Erythroblast (primary cell): Measurements from ENCODE around the gene CRY2.

Experiments
- DNase-seq, 2 experiments: peaks; one replicate each; lab custom pipeline; 2025; lab: John Stamatoyannopoulos, UW
- GATA1 ChIP-seq: IDR thresholded peaks from 2 replicates; pipeline ENCODE4 v1.6.1; 2011; ENCODE audit warnings: low read depth, mild to moderate bottlenecking, control low read depth, low read length, moderate library complexity
- POLR2A ChIP-seq: IDR thresholded peaks from 2 replicates; pipeline ENCODE4 v1.6.1; 2011; ENCODE audit warnings: mild to moderate bottlenecking, low read length

CRY2 gene

DNA sequence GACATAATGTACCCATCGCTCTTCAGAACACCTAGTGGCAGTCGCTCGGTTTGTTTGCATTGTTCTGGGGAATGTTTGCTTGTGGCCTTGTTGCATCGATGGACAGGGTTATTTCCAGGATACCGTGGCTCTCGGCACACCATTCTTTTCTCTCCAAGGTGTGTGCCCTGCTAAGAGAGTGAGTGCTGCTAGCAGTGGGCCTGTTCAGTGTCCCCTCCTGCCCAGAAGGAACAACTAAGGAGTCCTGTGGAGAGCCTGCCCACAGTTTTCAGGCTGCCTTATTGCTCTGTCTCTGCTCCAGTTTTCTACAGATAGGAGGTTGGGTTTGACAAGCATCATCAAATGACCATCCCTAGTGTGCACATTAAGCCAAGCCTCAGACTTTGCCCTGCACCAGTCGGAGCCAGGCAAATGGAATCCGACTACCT is 1.4 kb downstream of the CRY2 start:
- DNase-seq = no peak
- TF ChIP-seq GATA1 = no peak
- no peak for TF ChIP-seq POLR2A

DNA sequence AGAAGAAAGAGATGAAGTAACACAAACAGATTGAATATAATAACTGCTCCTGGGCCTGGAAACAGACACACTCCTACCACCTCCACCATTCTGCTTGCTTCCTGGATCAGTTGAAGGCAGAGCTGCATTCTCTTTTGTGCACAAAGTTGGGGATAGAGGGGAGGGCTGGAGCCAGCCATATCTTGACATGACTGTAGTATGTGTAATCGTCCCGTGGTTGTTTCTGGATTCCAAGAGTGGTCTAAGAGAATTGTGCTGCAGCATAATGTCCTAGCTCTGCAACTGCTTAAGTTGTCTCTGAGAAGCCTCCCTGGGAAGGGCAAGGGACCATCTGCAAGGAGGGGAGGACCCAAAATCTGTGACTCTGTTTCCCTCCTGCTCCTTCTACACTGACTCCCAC is 3.2 kb downstream of the CRY2 start:
- no peak for DNase-seq
- TF ChIP-seq POLR2A (no peak), GATA1 (no peak)

DNA sequence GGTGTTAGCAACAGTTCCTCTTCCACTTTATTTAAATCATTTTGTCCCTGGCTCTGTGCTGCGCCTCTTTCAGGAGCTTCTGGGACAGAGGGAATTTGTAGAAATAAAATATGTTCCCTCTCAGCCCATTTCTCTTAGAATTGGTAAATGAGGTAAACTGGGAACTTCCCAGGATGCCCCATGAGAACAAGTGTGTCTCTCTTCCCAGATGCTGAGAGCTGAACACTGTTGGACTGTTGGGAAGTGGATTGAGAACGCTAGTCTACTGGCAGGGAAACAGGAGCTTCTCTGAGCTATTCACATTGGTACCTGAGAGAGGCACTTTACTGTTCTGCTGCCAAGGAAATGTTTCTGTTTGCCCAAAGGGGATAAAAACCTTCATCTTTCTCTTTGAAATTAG is 4.0 kb downstream of the CRY2 start:
- no peak for DNase-seq
- TF ChIP-seq GATA1 (no peak), POLR2A (no peak)

- no peak for DNase-seq
These were observed 4.9 kb downstream of the CRY2 start for GRCh38 chr11:45852018-45852711.

DNA sequence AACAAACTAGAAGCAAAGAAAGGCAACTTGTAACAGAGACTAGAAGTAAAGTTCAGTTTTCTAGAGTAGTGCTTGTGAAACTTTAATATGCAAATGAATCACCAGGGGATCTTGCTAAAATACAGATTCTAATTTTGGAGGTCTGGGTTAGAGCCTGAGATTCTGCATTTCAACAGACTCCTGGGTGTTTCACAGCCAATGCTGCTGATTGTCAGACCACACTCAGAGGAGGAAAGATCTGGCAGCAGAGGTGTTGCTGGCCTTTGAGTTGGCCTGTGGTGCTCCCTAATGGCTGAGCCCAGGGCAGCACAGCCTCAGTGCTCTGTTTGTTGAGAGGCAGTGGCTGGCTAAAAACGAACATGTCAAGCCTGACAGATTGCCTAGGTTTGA is 5.4 kb downstream of the CRY2 start:
- TF ChIP-seq POLR2A (no peak), GATA1 (no peak)
- no peak for DNase-seq

More at GRCh38 chr11:45852018-45852711, 4.9 kb downstream of the CRY2 start:
- no peak for TF ChIP-seq GATA1
- TF ChIP-seq POLR2A = no peak

DNA sequence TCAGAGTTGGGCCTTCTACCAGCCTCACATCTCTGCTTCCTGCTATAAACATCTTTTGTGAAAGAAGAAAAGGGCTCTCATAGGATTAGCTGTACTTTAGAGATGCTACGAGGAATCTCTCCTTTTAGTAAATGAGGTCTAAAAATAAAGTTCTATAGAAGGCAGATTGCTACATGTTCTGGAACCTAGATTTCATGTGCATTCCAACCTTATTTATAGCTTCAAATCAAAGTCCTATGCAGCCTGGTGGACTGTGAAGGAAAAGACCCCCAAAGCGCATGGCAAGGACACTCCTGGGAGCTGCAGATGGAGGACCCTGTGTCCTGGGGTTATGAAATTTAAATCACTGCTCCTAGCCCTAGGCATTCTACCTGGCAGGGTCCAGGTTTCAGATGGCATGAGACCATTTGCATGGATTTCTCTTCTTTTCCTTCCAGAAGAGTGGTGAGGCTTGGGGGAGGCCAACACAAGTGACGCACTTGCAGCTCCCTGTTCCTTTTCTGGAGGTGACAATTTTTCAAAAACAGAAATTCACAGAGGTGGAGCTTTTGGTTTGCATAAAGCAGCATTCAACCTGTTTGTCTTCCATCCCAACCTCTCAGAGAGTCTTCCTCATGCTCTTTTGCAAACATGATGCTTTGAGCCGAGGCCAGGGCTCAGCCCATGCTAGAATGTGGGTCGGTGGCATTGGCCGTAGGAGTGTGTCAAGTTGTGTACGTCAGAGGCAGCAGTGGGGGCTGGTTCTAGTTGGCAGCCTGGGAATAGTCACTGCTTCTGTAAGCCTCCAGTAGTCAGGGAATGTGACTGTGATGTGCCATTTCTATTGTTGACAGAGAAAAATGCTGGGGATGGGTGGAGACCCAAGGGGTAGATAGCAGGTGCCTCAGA is 6.3 kb downstream of the CRY2 start:
- no peak for TF ChIP-seq GATA1
- DNase-seq = no peak

- no peak for DNase-seq
- no peak for TF ChIP-seq POLR2A
- TF ChIP-seq GATA1 = no peak
These were observed 8.0 kb downstream of the CRY2 start for GRCh38 chr11:45855308-45855707.

- TF ChIP-seq POLR2A (no peak), GATA1 (no peak)
- DNase-seq = no peak
These were observed 8.8 kb downstream of the CRY2 start for GRCh38 chr11:45856044-45856468.

GRCh38 chr11:45857961-45858474 is 10.7 kb downstream of the CRY2 start:
- no peak for TF ChIP-seq POLR2A
- no peak for TF ChIP-seq GATA1
- DNase-seq = no peak

DNA sequence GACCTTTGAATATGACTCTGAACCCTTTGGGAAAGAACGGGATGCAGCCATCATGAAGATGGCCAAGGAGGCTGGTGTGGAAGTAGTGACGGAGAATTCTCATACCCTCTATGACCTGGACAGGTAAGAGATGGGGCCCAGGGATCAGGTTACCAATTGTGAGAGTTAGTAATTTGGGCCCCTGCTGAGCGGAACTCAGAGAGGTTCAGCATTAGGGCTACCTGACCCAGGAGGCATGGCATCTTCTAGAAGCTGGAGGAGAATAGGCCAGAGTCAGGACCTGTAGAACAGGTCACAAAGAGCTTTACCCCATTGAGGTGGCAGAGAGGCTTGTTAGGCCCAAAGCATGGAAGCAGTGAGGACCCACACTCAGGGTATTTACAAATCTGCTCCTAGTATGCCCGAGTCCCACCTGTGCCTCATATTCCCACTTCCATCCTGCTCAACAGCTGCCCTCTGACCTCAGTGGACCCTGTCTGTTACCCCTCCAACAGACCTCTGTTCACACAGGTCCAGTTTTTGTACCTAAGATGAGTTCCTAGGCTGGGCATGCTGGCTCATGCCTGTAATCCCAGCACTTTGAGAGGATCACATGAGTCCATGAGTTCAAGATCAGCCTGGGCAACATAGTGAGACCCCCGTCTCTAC is 11.6 kb downstream of the CRY2 start:
- no peak for DNase-seq
- no peak for TF ChIP-seq GATA1
- TF ChIP-seq POLR2A = no peak

DNA sequence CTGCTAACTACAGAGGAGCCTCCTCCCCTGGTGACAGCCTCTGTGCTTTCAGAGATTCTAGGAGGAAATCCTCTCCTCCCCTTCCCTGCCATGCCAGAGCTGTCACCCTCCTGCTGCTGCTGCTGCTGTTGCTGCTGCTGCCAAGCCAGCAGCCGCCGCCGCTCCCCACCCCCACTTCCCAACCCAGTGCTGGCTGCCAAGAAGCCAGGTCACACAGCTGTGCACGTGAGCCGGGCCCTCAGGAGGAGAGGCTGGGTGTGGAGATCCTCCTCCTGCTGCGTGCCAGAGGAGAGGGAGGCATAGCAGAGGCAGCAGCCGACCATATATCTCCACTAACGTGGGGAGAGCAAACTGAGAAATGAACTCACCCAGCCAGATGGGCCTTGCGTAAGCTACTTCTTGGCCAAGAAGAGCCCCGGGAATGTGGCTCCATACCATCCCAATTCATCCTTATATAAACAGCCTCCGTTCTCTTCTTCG is 12.4 kb downstream of the CRY2 start:
- TF ChIP-seq GATA1 (no peak), POLR2A (no peak)
- DNase-seq = no peak

GRCh38 chr11:45860348-45860747 is 13.1 kb downstream of the CRY2 start:
- peak in 1 of 2 experiments; percentile 18 for DNase-seq
- TF ChIP-seq GATA1 = no peak
- TF ChIP-seq POLR2A = no peak

GRCh38 chr11:45860764-45861510 is 13.7 kb downstream of the CRY2 start:
- no peak for DNase-seq
- TF ChIP-seq GATA1 (no peak), POLR2A (no peak)

DNA sequence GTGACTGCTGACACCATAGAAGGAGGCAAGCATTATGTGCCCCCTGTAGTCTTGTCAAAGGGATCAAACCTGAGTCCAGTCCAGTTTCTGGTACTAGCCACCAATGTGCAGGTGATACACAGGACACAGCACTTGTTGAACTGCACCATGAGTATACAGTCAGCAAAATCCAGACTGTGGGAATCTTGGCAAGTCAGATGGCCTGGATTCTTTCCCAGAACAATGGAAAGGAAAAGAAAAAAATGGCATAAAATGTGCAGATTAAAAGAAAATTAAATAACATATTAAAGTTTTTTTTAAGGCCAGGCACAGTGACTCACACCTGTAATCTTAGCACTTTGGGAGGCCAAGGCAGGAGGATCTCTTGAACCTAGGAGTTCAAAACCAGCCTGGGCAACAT is 16.8 kb downstream of the CRY2 start:
- DNase-seq = no peak
- TF ChIP-seq GATA1 (no peak), POLR2A (no peak)
